OCI-LY1 (cell line): ENCODE measurements around the gene SH3YL1.

Experiments
- H2AFZ ChIP-seq: fragments of 200-600 bp; sonication (generic), shearing (Covaris generic); 2 replicates; pipeline ENCODE4 v1.6.0; 2014; ENCODE audit warnings: antibody characterized with exemption, mild to moderate bottlenecking, low read length
- H3F3A ChIP-seq: fragments of 200-600 bp; sonication (generic), shearing (Covaris generic); 2 replicates; pipeline ENCODE4 v1.6.0; 2014; ENCODE audit warnings: mild to moderate bottlenecking, antibody characterized with exemption, low read length, moderate library complexity; ENCODE audit not compliant: insufficient read depth
- H3K27ac ChIP-seq: fragments of 200-600 bp; sonication (generic); 2 replicates; pipeline ENCODE4 v1.5.1; 2014; ENCODE audit warnings: low read length, mixed run types, mild to moderate bottlenecking, low read depth; ENCODE audit not compliant: poor library complexity, severe bottlenecking
- H3K27me3 ChIP-seq: fragments of 200-600 bp; sonication (generic); 2 replicates; pipeline ENCODE4 v1.6.0; 2014; ENCODE audit warnings: antibody characterized with exemption, mild to moderate bottlenecking, low read length, moderate library complexity; ENCODE audit not compliant: insufficient read depth
- H3K36me3 ChIP-seq: fragments of 200-600 bp; sonication (generic); 2 replicates; pipeline ENCODE4 v1.6.1; 2014; ENCODE audit warnings: mild to moderate bottlenecking, antibody characterized with exemption, low read length, moderate library complexity, mixed read lengths; ENCODE audit not compliant: insufficient read depth
- H3K4me1 ChIP-seq: fragments of 200-600 bp; sonication (generic); 2 replicates; pipeline ENCODE4 v1.5.1; 2014; ENCODE audit warnings: mild to moderate bottlenecking, low read length, moderate library complexity; ENCODE audit not compliant: insufficient read depth, severe bottlenecking
- H3K4me2 ChIP-seq: fragments of 200-600 bp; sonication (generic), shearing (Covaris generic); 2 replicates; pipeline ENCODE4 v1.6.1; 2014; ENCODE audit warnings: low read length
- H3K4me3 ChIP-seq: fragments of 200-600 bp; sonication (generic); 2 replicates; pipeline ENCODE4 v1.5.1; 2014; ENCODE audit warnings: low read length, low read depth, mild to moderate bottlenecking, mixed read lengths; ENCODE audit not compliant: poor library complexity, severe bottlenecking
- H3K79me2 ChIP-seq: fragments of 200-600 bp; shearing (Covaris generic); 2 replicates; pipeline ENCODE4 v1.6.1; 2016; ENCODE audit warnings: mixed run types, low read length, mixed read lengths; ENCODE audit not compliant: insufficient read depth
- H3K9ac ChIP-seq: fragments of 200-600 bp; sonication (generic), shearing (Covaris generic); 2 replicates; pipeline ENCODE4 v1.6.1; 2014; ENCODE audit warnings: mild to moderate bottlenecking, low read length, mixed read lengths
- H3K9me2 ChIP-seq: fragments of 200-600 bp; sonication (generic), shearing (Covaris generic); 2 replicates; pipeline ENCODE4 v1.6.1; 2014; ENCODE audit warnings: low read depth, mild to moderate bottlenecking, low read length, mixed read lengths
- H3K9me3 ChIP-seq: fragments of 200-600 bp; shearing (Covaris generic); 2 replicates; pipeline ENCODE4 v1.6.1; 2014; ENCODE audit warnings: low read length, mixed read lengths
- H4K20me1 ChIP-seq: fragments of 200-600 bp; sonication (generic), shearing (Covaris generic); 2 replicates; pipeline ENCODE4 v1.6.0; 2016; ENCODE audit warnings: mild to moderate bottlenecking, low read length; ENCODE audit not compliant: insufficient read depth
- CTCF ChIP-seq: fragments of 200-600 bp; sonication (generic), shearing (Covaris generic); IDR thresholded peaks from 2 replicates; pipeline ENCODE4 v1.5.1; 2017; ENCODE audit warnings: mild to moderate bottlenecking, antibody characterized with exemption, low read length, moderate library complexity, mixed read lengths
- EZH2 ChIP-seq: fragments of 200-600 bp; sonication (generic), shearing (Covaris generic); IDR thresholded peaks from 2 replicates; pipeline ENCODE4 v1.8.0; 2017; ENCODE audit warnings: borderline replicate concordance, mixed run types, mild to moderate bottlenecking, antibody characterized with exemption, low read length, moderate library complexity, mixed read lengths

Gene SH3YL1

GRCh38 chr2:249538-250042, 14.2 kb downstream of the SH3YL1 start:
- Histone ChIP-seq H3K27me3 (no peaks in the 10 kb centered on the region), H4K20me1 (no peaks in the 10 kb centered on the region), H3K27ac (no peak overlapping the region), H3K4me3 (no peak overlapping the region), H3K9me3 (no peaks in the 10 kb centered on the region), H3K36me3 (peaks cover 17% of the 10 kb centered on the region; the same call in 1 of the 2 replicates), H3K9ac (no peak overlapping the region), H3K9me2 (no peaks in the 10 kb centered on the region), H3K79me2 (no peaks in the 10 kb centered on the region), H3K4me2 (no peak overlapping the region), H3F3A (no peaks in the 10 kb centered on the region), H3K4me1 (no peaks in the 10 kb centered on the region), H2AFZ (no peak overlapping the region)
- TF ChIP-seq EZH2 (no peak), CTCF (no peak)

- Histone ChIP-seq H3K9ac (no peak overlapping the region), H2AFZ (no peak overlapping the region), H3K36me3 (peaks cover 20% of the 10 kb centered on the region), H3K27ac (no peak overlapping the region), H3K4me2 (no peak overlapping the region), H3K4me1 (no peaks in the 10 kb centered on the region), H3K9me2 (no peaks in the 10 kb centered on the region), H3K4me3 (no peak overlapping the region), H3K9me3 (no peaks in the 10 kb centered on the region), H3K79me2 (no peaks in the 10 kb centered on the region), H3K27me3 (no peaks in the 10 kb centered on the region), H3F3A (no peaks in the 10 kb centered on the region), H4K20me1 (no peaks in the 10 kb centered on the region)
- TF ChIP-seq CTCF: no peak
- no peak for TF ChIP-seq EZH2
Observed at GRCh38 chr2:248724-249123, 15.1 kb downstream of the SH3YL1 start.

GRCh38 chr2:246489-247144, 17.2 kb downstream of the SH3YL1 start:
- Histone ChIP-seq H3K9ac (no peak overlapping the region), H4K20me1 (no peaks in the 10 kb centered on the region), H3K36me3 (peaks cover 31% of the 10 kb centered on the region)

More at GRCh38 chr2:246489-247144, 17.2 kb downstream of the SH3YL1 start:
- H3K9me2 ChIP-seq: no peaks in the 10 kb centered on the region
- no peaks in the 10 kb centered on the region for H3K9me3 ChIP-seq
- TF ChIP-seq CTCF (peak; percentile 67), EZH2 (no peak)
- no peaks in the 10 kb centered on the region for H3F3A ChIP-seq
- H3K79me2 ChIP-seq: no peaks in the 10 kb centered on the region
- no peaks in the 10 kb centered on the region for H3K4me1 ChIP-seq
- H3K27ac ChIP-seq: no peak overlapping the region
- no peak overlapping the region for H3K4me2 ChIP-seq
- H3K27me3 ChIP-seq: no peaks in the 10 kb centered on the region
- H2AFZ ChIP-seq: no peak overlapping the region
- H3K4me3 ChIP-seq: no peak overlapping the region
